HepG2 (cell line): Measurements from ENCODE around the gene FN1. TPM values are rescaled to one million over a fixed set of nuclear protein-coding genes. Genes with fewer than 3 reads are reported as not detected.
A peak's percentile ranks its signal among the peaks of the same experiment; 100 is the strongest.

Experiments used
- CENPBD1 ChIP-seq: sonication (generic); formaldehyde crosslinking; IDR thresholded peaks from 2 replicates; pipeline ENCODE4 v1.8.0; 2022; ENCODE audit warnings: missing genetic modification reagents, low read depth, mild to moderate bottlenecking, borderline replicate concordance
- PRDM15 ChIP-seq: sonication (generic); formaldehyde crosslinking; IDR thresholded peaks from 2 replicates; pipeline ENCODE4 v1.4.0; 2020; ENCODE audit warnings: missing genetic modification reagents
- SMC3 ChIP-seq: IDR thresholded peaks from 2 replicates; pipeline ENCODE4 v1.6.1; 2011; ENCODE audit warnings: low read length, improper control_type of control experiment
- SMYD3 ChIP-seq: sonication (generic); formaldehyde crosslinking; IDR thresholded peaks from 2 replicates; pipeline ENCODE4 v1.8.1; 2023; ENCODE audit warnings: mild to moderate bottlenecking, missing genetic modification reagents
- ZNF496 ChIP-seq: sonication (generic); formaldehyde crosslinking; IDR thresholded peaks from 2 replicates; pipeline ENCODE4 v1.8.1; 2023; ENCODE audit warnings: mild to moderate bottlenecking, moderate library complexity, missing genetic modification reagents; ENCODE audit not compliant: insufficient replicate concordance
- ZNF549 ChIP-seq: sonication (generic); formaldehyde crosslinking; IDR thresholded peaks from 2 replicates; pipeline ENCODE4 v1.5.0; 2020; ENCODE audit warnings: missing genetic modification reagents
- ZNF713 ChIP-seq: sonication (generic); formaldehyde crosslinking; IDR thresholded peaks from 2 replicates; pipeline ENCODE4 v1.4.0; 2020; ENCODE audit warnings: mild to moderate bottlenecking, missing genetic modification reagents
- ZSCAN29 ChIP-seq: sonication (generic); formaldehyde crosslinking; conservative IDR thresholded peaks from 2 replicates; pipeline ENCODE4 v1.4.0; 2020; ENCODE audit warnings: mild to moderate bottlenecking, missing genetic modification reagents
- polyA plus RNA-seq, 8 experiments: library from polyadenylated mRNA; depleted of rRNA in 3 of 8; stranded (reverse) in 7 of 8; unstranded in 1 of 8; fragments of >200 nt; fragmentation: Illumina TruSeq in 4 of 8; extraction: Trizol in 4 of 8; gene quantifications; 2 replicates each; pipeline versions ENCODE4 v1.2.1 to v1.2.3, GENCODE V29; 2011 to 2016; ENCODE audit warnings: low read depth in 4 of 8, missing spikeins in 1 of 8, mixed read lengths in 1 of 8; ENCODE audit not compliant: insufficient read depth in 1 of 8
- total RNA-seq, 5 experiments: library from RNA; depleted of rRNA; stranded (reverse); fragments of >200 nt; fragmentation: Illumina TruSeq; extraction: Trizol; gene quantifications; 2 replicates each; pipeline ENCODE4 v1.2.3, GENCODE V29; 2016; ENCODE audit warnings: low read depth in 1 of 5
- TF ChIP-seq, protein P1 (sequence below): sonication (generic); formaldehyde crosslinking; IDR thresholded peaks from 2 replicates; pipeline ENCODE4 v1.8.0; 2022; ENCODE audit warnings: missing genetic modification reagents, mild to moderate bottlenecking, inconsistent platforms, borderline replicate concordance
- TF ChIP-seq, protein P2 (sequence below), 2 experiments: fragments of 450-650 bp in 1 of 2; sonication (generic) in 1 of 2; formaldehyde crosslinking; IDR thresholded peaks; 2 replicates each; pipeline versions ENCODE4 v1.5.0 to v1.8.0; 2020 to 2022; ENCODE audit warnings: mild to moderate bottlenecking in 1 of 2, missing genetic modification reagents in 1 of 2
- TF ChIP-seq, protein P3 (sequence below): sonication (generic); formaldehyde crosslinking; IDR thresholded peaks from 2 replicates; pipeline ENCODE4 v1.5.1; 2020; ENCODE audit warnings: mild to moderate bottlenecking, missing genetic modification reagents
- TF ChIP-seq, protein P4 (sequence below): IDR thresholded peaks from 2 replicates; pipeline ENCODE4 v1.4.0; 2020; ENCODE audit warnings: mild to moderate bottlenecking, missing genetic modification reagents

FN1 gene
- total and polyA plus RNA-seq, 2 of the 13 experiments (the other 11 are each of a cell fraction or from before 2014, with no cell fraction given): 1,847 to 6,471 TPM

DNA sequence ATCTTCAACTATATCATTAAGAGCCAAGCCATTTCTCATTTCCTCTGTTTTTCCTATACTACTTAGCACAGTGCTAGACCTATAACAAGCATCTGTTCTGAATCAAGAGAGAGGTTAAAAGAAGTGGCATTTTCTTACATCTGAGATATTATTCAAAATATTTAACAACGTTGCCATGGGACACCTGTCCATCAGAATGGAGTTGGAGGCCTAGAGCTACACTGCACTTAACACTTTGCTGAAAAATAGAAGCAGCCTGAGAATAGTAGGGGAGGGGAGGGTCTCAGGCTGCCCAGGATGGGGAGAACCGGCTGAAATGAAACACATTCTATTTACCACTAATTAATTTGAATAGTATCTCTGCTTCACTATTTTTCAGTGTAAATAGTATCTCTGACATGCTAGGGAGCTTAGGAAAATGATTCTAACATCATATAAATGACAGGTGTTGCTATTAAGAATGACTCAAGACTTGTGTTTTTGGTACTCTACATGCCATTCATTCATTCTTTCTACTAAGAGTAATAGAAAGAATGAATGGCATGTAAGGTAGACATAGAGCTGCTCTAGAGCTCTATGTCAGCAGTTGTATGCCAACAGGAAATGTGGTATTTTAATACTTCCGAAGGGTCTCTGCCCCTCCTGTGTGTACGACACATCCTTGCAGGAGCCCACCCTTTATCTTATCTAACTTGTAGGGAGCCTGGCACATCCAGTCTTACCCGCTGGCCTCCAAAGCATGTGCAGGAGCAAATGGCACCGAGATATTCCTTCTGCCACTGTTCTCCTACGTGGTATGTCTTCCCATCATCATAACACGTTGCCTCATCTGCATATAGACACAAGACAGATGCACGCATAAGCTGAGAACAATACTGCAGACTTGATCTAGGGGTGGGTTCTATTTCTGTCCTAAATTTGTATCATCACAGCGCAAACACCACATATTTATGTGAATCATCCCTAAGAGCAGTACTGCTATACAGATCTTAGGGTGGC is 71.4 kb downstream of the FN1 start (continued):
- TF ChIP-seq PRDM15 (CRISPR knock-in tag) (no peak), CENPBD1 (CRISPR knock-in tag) (no peak), ZSCAN29 (no peak), ZNF713 (no peak), SMYD3 (CRISPR knock-in tag) (0 out of 2 replicates have a peak, but pooled peaks have one; percentile 23), ZNF496 (CRISPR knock-in tag) (no peak), ZNF549 (no peak), SMC3 (no peak)
- TF ChIP-seq, protein P1, sequence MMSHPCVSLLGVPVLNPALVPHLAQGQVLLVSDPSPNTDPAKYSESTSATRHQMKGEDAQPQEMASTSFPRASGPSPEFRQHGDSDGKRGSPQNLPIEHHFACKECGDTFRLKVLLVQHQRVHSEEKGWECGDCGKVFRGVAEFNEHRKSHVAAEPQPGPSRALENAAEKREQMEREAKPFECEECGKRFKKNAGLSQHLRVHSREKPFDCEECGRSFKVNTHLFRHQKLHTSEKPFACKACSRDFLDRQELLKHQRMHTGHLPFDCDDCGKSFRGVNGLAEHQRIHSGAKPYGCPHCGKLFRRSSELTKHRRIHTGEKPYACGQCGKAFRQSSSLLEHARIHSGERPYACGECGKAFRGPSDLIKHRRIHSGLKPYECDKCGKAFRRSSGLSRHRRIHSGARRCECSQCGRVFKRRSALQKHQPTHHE (CRISPR knock-in tag): no peak
- TF ChIP-seq, protein P2, sequence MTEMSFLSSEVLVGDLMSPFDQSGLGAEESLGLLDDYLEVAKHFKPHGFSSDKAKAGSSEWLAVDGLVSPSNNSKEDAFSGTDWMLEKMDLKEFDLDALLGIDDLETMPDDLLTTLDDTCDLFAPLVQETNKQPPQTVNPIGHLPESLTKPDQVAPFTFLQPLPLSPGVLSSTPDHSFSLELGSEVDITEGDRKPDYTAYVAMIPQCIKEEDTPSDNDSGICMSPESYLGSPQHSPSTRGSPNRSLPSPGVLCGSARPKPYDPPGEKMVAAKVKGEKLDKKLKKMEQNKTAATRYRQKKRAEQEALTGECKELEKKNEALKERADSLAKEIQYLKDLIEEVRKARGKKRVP (CRISPR knock-in tag; IDR thresholded peaks at IDR 0.05): peak in 1 of 2 experiments; percentile 13; a peak in 1 of 4 replicates
- TF ChIP-seq, protein P3, sequence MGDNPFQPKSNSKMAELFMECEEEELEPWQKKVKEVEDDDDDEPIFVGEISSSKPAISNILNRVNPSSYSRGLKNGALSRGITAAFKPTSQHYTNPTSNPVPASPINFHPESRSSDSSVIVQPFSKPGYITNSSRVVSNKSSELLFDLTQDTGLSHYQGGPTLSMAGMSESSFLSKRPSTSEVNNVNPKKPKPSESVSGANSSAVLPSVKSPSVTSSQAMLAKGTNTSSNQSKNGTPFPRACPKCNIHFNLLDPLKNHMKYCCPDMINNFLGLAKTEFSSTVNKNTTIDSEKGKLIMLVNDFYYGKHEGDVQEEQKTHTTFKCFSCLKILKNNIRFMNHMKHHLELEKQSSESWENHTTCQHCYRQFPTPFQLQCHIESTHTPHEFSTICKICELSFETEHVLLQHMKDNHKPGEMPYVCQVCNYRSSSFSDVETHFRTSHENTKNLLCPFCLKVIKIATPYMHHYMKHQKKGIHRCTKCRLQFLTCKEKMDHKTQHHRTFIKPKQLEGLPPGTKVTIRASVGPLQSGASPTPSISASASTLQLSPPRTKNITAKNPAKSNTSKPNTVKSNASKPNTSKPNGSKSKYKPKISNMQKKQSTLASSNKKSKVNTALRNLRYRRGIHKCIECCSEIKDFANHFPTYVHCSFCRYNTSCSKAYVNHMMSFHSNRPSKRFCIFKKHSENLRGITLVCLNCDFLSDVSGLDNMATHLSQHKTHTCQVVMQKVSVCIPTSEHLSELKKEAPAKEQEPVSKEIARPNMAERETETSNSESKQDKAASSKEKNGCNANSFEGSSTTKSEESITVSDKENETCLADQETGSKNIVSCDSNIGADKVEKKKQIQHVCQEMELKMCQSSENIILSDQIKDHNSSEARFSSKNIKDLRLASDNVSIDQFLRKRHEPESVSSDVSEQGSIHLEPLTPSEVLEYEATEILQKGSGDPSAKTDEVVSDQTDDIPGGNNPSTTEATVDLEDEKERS (CRISPR knock-in tag): 0 out of 2 replicates have a peak, but pooled peaks have one; percentile 62
- TF ChIP-seq, protein P4, sequence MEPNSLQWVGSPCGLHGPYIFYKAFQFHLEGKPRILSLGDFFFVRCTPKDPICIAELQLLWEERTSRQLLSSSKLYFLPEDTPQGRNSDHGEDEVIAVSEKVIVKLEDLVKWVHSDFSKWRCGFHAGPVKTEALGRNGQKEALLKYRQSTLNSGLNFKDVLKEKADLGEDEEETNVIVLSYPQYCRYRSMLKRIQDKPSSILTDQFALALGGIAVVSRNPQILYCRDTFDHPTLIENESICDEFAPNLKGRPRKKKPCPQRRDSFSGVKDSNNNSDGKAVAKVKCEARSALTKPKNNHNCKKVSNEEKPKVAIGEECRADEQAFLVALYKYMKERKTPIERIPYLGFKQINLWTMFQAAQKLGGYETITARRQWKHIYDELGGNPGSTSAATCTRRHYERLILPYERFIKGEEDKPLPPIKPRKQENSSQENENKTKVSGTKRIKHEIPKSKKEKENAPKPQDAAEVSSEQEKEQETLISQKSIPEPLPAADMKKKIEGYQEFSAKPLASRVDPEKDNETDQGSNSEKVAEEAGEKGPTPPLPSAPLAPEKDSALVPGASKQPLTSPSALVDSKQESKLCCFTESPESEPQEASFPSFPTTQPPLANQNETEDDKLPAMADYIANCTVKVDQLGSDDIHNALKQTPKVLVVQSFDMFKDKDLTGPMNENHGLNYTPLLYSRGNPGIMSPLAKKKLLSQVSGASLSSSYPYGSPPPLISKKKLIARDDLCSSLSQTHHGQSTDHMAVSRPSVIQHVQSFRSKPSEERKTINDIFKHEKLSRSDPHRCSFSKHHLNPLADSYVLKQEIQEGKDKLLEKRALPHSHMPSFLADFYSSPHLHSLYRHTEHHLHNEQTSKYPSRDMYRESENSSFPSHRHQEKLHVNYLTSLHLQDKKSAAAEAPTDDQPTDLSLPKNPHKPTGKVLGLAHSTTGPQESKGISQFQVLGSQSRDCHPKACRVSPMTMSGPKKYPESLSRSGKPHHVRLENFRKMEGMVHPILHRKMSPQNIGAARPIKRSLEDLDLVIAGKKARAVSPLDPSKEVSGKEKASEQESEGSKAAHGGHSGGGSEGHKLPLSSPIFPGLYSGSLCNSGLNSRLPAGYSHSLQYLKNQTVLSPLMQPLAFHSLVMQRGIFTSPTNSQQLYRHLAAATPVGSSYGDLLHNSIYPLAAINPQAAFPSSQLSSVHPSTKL (CRISPR knock-in tag): no peak
